ENCODE data around the gene PRDM2. TPM values are rescaled to one million over a fixed set of nuclear protein-coding genes. Genes with fewer than 3 reads are reported as not detected.

PRDM2 gene
- total RNA-seq, 1 donor = 124 TPM

- H3K4me1 ChIP-seq (ENCODE audit: insufficient read depth, low read length) = no peaks in the 10 kb centered on the region
Observed at GRCh38 chr1:13794231-13795187, 94.5 kb downstream of the PRDM2 start.

GRCh38 chr1:13797397-13797796 is 97.4 kb downstream of the PRDM2 start:
- H3K27me3 ChIP-seq (ENCODE audit: insufficient read depth, low read length) = no peaks in the 10 kb centered on the region
- no peak overlapping the region for H3K4me3 ChIP-seq (ENCODE audit: low read length)
- no peaks in the 10 kb centered on the region for H3K9me3 ChIP-seq (ENCODE audit: low read depth, low read length)
- H3K4me1 ChIP-seq (ENCODE audit: insufficient read depth, low read length) = no peaks in the 10 kb centered on the region

More at GRCh38 chr1:13794231-13795187, 94.5 kb downstream of the PRDM2 start:
- no peaks in the 10 kb centered on the region for H3K9me3 ChIP-seq (ENCODE audit: low read depth, low read length)
- H3K27me3 ChIP-seq (ENCODE audit: insufficient read depth, low read length) = no peaks in the 10 kb centered on the region
- no peak overlapping the region for H3K4me3 ChIP-seq (ENCODE audit: low read length)

GRCh38 chr1:13798120-13798519 is 98.1 kb downstream of the PRDM2 start:
- H3K27me3 ChIP-seq (ENCODE audit: insufficient read depth, low read length) = no peaks in the 10 kb centered on the region
- no peak overlapping the region for H3K4me3 ChIP-seq (ENCODE audit: low read length)
- H3K9me3 ChIP-seq (ENCODE audit: low read depth, low read length) = no peaks in the 10 kb centered on the region
- no peaks in the 10 kb centered on the region for H3K4me1 ChIP-seq (ENCODE audit: insufficient read depth, low read length)

GRCh38 chr1:13799502-13800283 is 99.7 kb downstream of the PRDM2 start:
- Histone ChIP-seq H3K27me3 (ENCODE audit: insufficient read depth, low read length) (no peaks in the 10 kb centered on the region), H3K4me1 (ENCODE audit: insufficient read depth, low read length) (no peaks in the 10 kb centered on the region), H3K4me3 (ENCODE audit: low read length) (no peak overlapping the region), H3K9me3 (ENCODE audit: low read depth, low read length) (no peaks in the 10 kb centered on the region)

- Histone ChIP-seq H3K27me3 (ENCODE audit: insufficient read depth, low read length) (no peaks in the 10 kb centered on the region), H3K4me3 (ENCODE audit: low read length) (no peak overlapping the region), H3K9me3 (ENCODE audit: low read depth, low read length) (no peaks in the 10 kb centered on the region), H3K4me1 (ENCODE audit: insufficient read depth, low read length) (no peaks in the 10 kb centered on the region)
Observed at GRCh38 chr1:13801232-13801631, 101.2 kb downstream of the PRDM2 start.

- H3K4me1 ChIP-seq (ENCODE audit: insufficient read depth, low read length) = no peaks in the 10 kb centered on the region
- H3K9me3 ChIP-seq (ENCODE audit: low read depth, low read length) = no peaks in the 10 kb centered on the region
- H3K4me3 ChIP-seq (ENCODE audit: low read length) = no peak overlapping the region
- no peaks in the 10 kb centered on the region for H3K27me3 ChIP-seq (ENCODE audit: insufficient read depth, low read length)
Observed at GRCh38 chr1:13801655-13802486, 101.9 kb downstream of the PRDM2 start.

- H3K9me3 ChIP-seq (ENCODE audit: low read depth, low read length) = no peaks in the 10 kb centered on the region
- H3K27me3 ChIP-seq (ENCODE audit: insufficient read depth, low read length) = no peaks in the 10 kb centered on the region
- no peak overlapping the region for H3K4me3 ChIP-seq (ENCODE audit: low read length)
- no peaks in the 10 kb centered on the region for H3K4me1 ChIP-seq (ENCODE audit: insufficient read depth, low read length)
Observed at GRCh38 chr1:13802782-13803545, 103.0 kb downstream of the PRDM2 start.

GRCh38 chr1:13803546-13804239 is 103.7 kb downstream of the PRDM2 start:
- no peaks in the 10 kb centered on the region for H3K4me1 ChIP-seq (ENCODE audit: insufficient read depth, low read length)
- no peaks in the 10 kb centered on the region for H3K9me3 ChIP-seq (ENCODE audit: low read depth, low read length)

GRCh38 chr1:13804240-13804633 is 104.2 kb downstream of the PRDM2 start:
- H3K4me3 ChIP-seq (ENCODE audit: low read length) = no peak overlapping the region
- H3K9me3 ChIP-seq (ENCODE audit: low read depth, low read length) = no peaks in the 10 kb centered on the region
- H3K4me1 ChIP-seq (ENCODE audit: insufficient read depth, low read length) = no peaks in the 10 kb centered on the region
- H3K27me3 ChIP-seq (ENCODE audit: insufficient read depth, low read length) = no peaks in the 10 kb centered on the region

More at GRCh38 chr1:13803546-13804239, 103.7 kb downstream of the PRDM2 start:
- Histone ChIP-seq H3K4me3 (ENCODE audit: low read length) (no peak overlapping the region), H3K27me3 (ENCODE audit: insufficient read depth, low read length) (no peaks in the 10 kb centered on the region)

- no peaks in the 10 kb centered on the region for H3K4me1 ChIP-seq (ENCODE audit: insufficient read depth, low read length)
Observed at GRCh38 chr1:13805431-13805830, 105.4 kb downstream of the PRDM2 start.

GRCh38 chr1:13806108-13806507 is 106.1 kb downstream of the PRDM2 start:
- Histone ChIP-seq H3K4me3 (ENCODE audit: low read length) (no peak overlapping the region), H3K4me1 (ENCODE audit: insufficient read depth, low read length) (no peaks in the 10 kb centered on the region), H3K27me3 (ENCODE audit: insufficient read depth, low read length) (no peaks in the 10 kb centered on the region), H3K9me3 (ENCODE audit: low read depth, low read length) (no peaks in the 10 kb centered on the region)

More at GRCh38 chr1:13805431-13805830, 105.4 kb downstream of the PRDM2 start:
- Histone ChIP-seq H3K9me3 (ENCODE audit: low read depth, low read length) (no peaks in the 10 kb centered on the region), H3K27me3 (ENCODE audit: insufficient read depth, low read length) (no peaks in the 10 kb centered on the region), H3K4me3 (ENCODE audit: low read length) (no peak overlapping the region)

GRCh38 chr1:13807209-13807608 is 107.2 kb downstream of the PRDM2 start:
- Histone ChIP-seq H3K27me3 (ENCODE audit: insufficient read depth, low read length) (no peaks in the 10 kb centered on the region), H3K9me3 (ENCODE audit: low read depth, low read length) (no peaks in the 10 kb centered on the region), H3K4me3 (ENCODE audit: low read length) (no peak overlapping the region), H3K4me1 (ENCODE audit: insufficient read depth, low read length) (no peaks in the 10 kb centered on the region)

- no peak overlapping the region for H3K4me3 ChIP-seq (ENCODE audit: low read length)
- no peaks in the 10 kb centered on the region for H3K4me1 ChIP-seq (ENCODE audit: insufficient read depth, low read length)
- no peaks in the 10 kb centered on the region for H3K27me3 ChIP-seq (ENCODE audit: insufficient read depth, low read length)
- H3K9me3 ChIP-seq (ENCODE audit: low read depth, low read length) = no peaks in the 10 kb centered on the region
Observed at GRCh38 chr1:13808729-13809131, 108.7 kb downstream of the PRDM2 start.
